ENCODE data around the gene NDUFA12. TPM values are rescaled to one million over a fixed set of nuclear protein-coding genes. Genes with fewer than 3 reads are reported as not detected.

NDUFA12 gene
- total RNA-seq, 2 donors from 2014 or later, result 378 to 472 TPM

- no peaks in the 10 kb centered on the region for H3K36me3 ChIP-seq
- no peak for TF ChIP-seq CTCF (IDR thresholded peaks at IDR 0.05)
- H3K27ac ChIP-seq, result no peak overlapping the region
- no peaks in the 10 kb centered on the region for H3K27me3 ChIP-seq
- no peak for DNase-seq (ENCODE audit: low spot score)
- no peaks in the 10 kb centered on the region for H3K4me1 ChIP-seq
- H3K9me3 ChIP-seq, result no peaks in the 10 kb centered on the region
- no peak overlapping the region for H3K4me3 ChIP-seq
Observed at GRCh38 chr12:95016120-95016519, 12.6 kb upstream of the NDUFA12 start.

- TF ChIP-seq CTCF (IDR thresholded peaks at IDR 0.05), result no peak
- H3K9me3 ChIP-seq, result no peaks in the 10 kb centered on the region
- no peaks in the 10 kb centered on the region for H3K27me3 ChIP-seq
- no peak for DNase-seq (ENCODE audit: low spot score)
- no peaks in the 10 kb centered on the region for H3K4me1 ChIP-seq
- no peaks in the 10 kb centered on the region for H3K36me3 ChIP-seq
- H3K27ac ChIP-seq, result no peak overlapping the region
- H3K4me3 ChIP-seq, result no peak overlapping the region
Observed at GRCh38 chr12:95014554-95014953, 11.1 kb upstream of the NDUFA12 start.

- H3K36me3 ChIP-seq, result peaks cover 2% of the 10 kb centered on the region
- peaks cover 0 to 9% of the 10 kb centered on the region in 2 donors for H3K9me3 ChIP-seq
- H3K27ac ChIP-seq, result no peak overlapping the region
- no peak for TF ChIP-seq CTCF (IDR thresholded peaks at IDR 0.05)
- DNase-seq (ENCODE audit: low spot score), result no peak
- H3K4me3 ChIP-seq, result no peak overlapping the region
- H3K27me3 ChIP-seq, result no peaks in the 10 kb centered on the region
- H3K4me1 ChIP-seq, result peaks cover 0 to 14% of the 10 kb centered on the region in 2 donors
Observed at GRCh38 chr12:95006206-95006605, 2.7 kb upstream of the NDUFA12 start.

GRCh38 chr12:95004610-95005009 is 1.1 kb upstream of the NDUFA12 start:
- no peak for TF ChIP-seq CTCF (IDR thresholded peaks at IDR 0.05)
- no peak for DNase-seq (ENCODE audit: low spot score)
- Histone ChIP-seq H3K9me3 (peaks cover 0 to 9% of the 10 kb centered on the region in 2 donors), H3K36me3 (peaks cover 11% of the 10 kb centered on the region), H3K27me3 (no peaks in the 10 kb centered on the region), H3K4me3 (no peak overlapping the region), H3K27ac (no peak overlapping the region), H3K4me1 (peaks cover 0 to 19% of the 10 kb centered on the region in 2 donors)

- peaks cover 0 to 19% of the 10 kb centered on the region in 2 donors for H3K4me1 ChIP-seq
- H3K4me3 ChIP-seq, result peak overlapping the region; percentile 74 to 83
- peaks cover 11% of the 10 kb centered on the region for H3K36me3 ChIP-seq
- no peaks in the 10 kb centered on the region for H3K27me3 ChIP-seq
- peak overlapping the region; percentile 86 to 88 for H3K27ac ChIP-seq
- TF ChIP-seq CTCF (IDR thresholded peaks at IDR 0.05), result no peak
- DNase-seq (ENCODE audit: low spot score), result no peak
- peaks cover 0 to 9% of the 10 kb centered on the region in 2 donors for H3K9me3 ChIP-seq
Observed at GRCh38 chr12:95003921-95004272, 400 bp upstream of the NDUFA12 start.

- Histone ChIP-seq H3K4me3 (peak overlapping the region; percentile 74 to 83), H3K36me3 (peaks cover 11% of the 10 kb centered on the region), H3K4me1 (peaks cover 0 to 19% of the 10 kb centered on the region in 2 donors), H3K9me3 (peaks cover 0 to 3% of the 10 kb centered on the region in 2 donors), H3K27me3 (no peaks in the 10 kb centered on the region), H3K27ac (peak overlapping the region; percentile 86 to 88)
- TF ChIP-seq CTCF (IDR thresholded peaks at IDR 0.05), result no peak
- no peak for DNase-seq (ENCODE audit: low spot score)
Observed at GRCh38 chr12:95002754-95003153, 743 bp downstream of the NDUFA12 start.
